HG03442 (cell line): ENCODE data around the gene MARCHF10.
"Not testable (repeated sequence)": the region's sequence is repeated elsewhere in the genome, so short reads cannot be mapped to it uniquely, and the experiment has no call there.

Source experiments
- ATAC-seq: cut with Tn5 transposase; IDR thresholded peaks from one replicate; pipeline ENCODE4 v1.9.1; 2021; ENCODE audit warnings: mild to moderate bottlenecking, moderate library complexity; ENCODE audit not compliant: unreplicated experiment

Gene MARCHF10

GRCh38 chr17:62702746-62703260, 105.3 kb downstream of the MARCHF10 start:
- ATAC-seq: no peak

GRCh38 chr17:62701706-62702085, 106.4 kb downstream of the MARCHF10 start:
- no peak for ATAC-seq

GRCh38 chr17:62700964-62701705, 107.0 kb downstream of the MARCHF10 start:
- ATAC-seq: no peak

GRCh38 chr17:62698459-62698858, 109.7 kb downstream of the MARCHF10 start:
- not testable (repeated sequence) for ATAC-seq

- no peak for ATAC-seq
These were observed 111.2 kb downstream of the MARCHF10 start for GRCh38 chr17:62696726-62697490.

GRCh38 chr17:62696256-62696655, 111.9 kb downstream of the MARCHF10 start:
- no peak for ATAC-seq

- not testable (repeated sequence) for ATAC-seq
These were observed 112.9 kb downstream of the MARCHF10 start for GRCh38 chr17:62695093-62695738.

- no peak for ATAC-seq
These were observed 114.3 kb downstream of the MARCHF10 start for GRCh38 chr17:62693616-62694409.

- ATAC-seq: no peak
These were observed 115.2 kb downstream of the MARCHF10 start for GRCh38 chr17:62692721-62693431.

GRCh38 chr17:62692159-62692651, 115.9 kb downstream of the MARCHF10 start:
- no peak for ATAC-seq

GRCh38 chr17:62691589-62691915, 116.6 kb downstream of the MARCHF10 start:
- ATAC-seq: not testable (repeated sequence)

GRCh38 chr17:62690168-62690897, 117.8 kb downstream of the MARCHF10 start:
- no peak for ATAC-seq

GRCh38 chr17:62689441-62690167, 118.5 kb downstream of the MARCHF10 start:
- ATAC-seq: no peak

- ATAC-seq: no peak
These were observed 119.5 kb downstream of the MARCHF10 start for GRCh38 chr17:62688398-62689160.

- ATAC-seq: no peak
These were observed 120.1 kb downstream of the MARCHF10 start for GRCh38 chr17:62687997-62688396.

GRCh38 chr17:62684179-62684578, 123.9 kb downstream of the MARCHF10 start:
- no peak for ATAC-seq

GRCh38 chr17:62681939-62682381, 126.2 kb downstream of the MARCHF10 start:
- ATAC-seq: no peak
